Left ventricle myocardium inferior (tissue), 1 donor: Measurements from ENCODE around the gene SMARCC1. TPM values are rescaled to one million over a fixed set of nuclear protein-coding genes. Genes with fewer than 3 reads are reported as not detected.

Experiments used
- DNase-seq: peaks from one replicate; pipeline ENCODE4 v3.0.0-alpha.2; 2020
- H3K27ac ChIP-seq: fragments of 200-600 bp; replicated peaks from 2 replicates; pipeline ENCODE4 v1.8.0; 2021
- H3K27me3 ChIP-seq: fragments of 200-600 bp; 2 replicates; pipeline ENCODE4 v1.8.0; 2021; ENCODE audit warnings: low read depth
- H3K36me3 ChIP-seq: fragments of 200-600 bp; 2 replicates; pipeline ENCODE4 v1.8.0; 2021
- H3K4me1 ChIP-seq: fragments of 200-600 bp; 2 replicates; pipeline ENCODE4 v1.8.0; 2021
- H3K4me3 ChIP-seq: fragments of 200-600 bp; 2 replicates; pipeline ENCODE4 v1.8.0; 2021; ENCODE audit warnings: mild to moderate bottlenecking, moderate library complexity
- H3K9me3 ChIP-seq: fragments of 200-600 bp; replicated peaks from 2 replicates; pipeline ENCODE4 v1.8.0; 2021
- intact Hi-C: fragments of 100-400 bp; cut with micrococcal nuclease; formaldehyde crosslinking; loops from one replicate; pipeline ENCODE4 v1.11.0; 2022
- total RNA-seq: library from RNA; stranded (reverse); fragmentation: NEBNext Ultra II Directional; extraction: Animal tissue kit (Norgen Biotek cat#: 25700); gene quantifications from one replicate; pipeline ENCODE4 v1.2.1, GENCODE V29; 2021
- TF ChIP-seq, protein P1 (sequence below): fragments of 200-600 bp; IDR thresholded peaks from 2 replicates; pipeline ENCODE4 v1.8.0; 2021; ENCODE audit warnings: antibody characterized with exemption, mild to moderate bottlenecking, borderline replicate concordance
- donor health status: DM: no; HTN: yes; CAD: no; lungs with severe emphysema.

Gene SMARCC1
- total RNA-seq, 1 donor from 2014 or later: 22.9 TPM

DNA sequence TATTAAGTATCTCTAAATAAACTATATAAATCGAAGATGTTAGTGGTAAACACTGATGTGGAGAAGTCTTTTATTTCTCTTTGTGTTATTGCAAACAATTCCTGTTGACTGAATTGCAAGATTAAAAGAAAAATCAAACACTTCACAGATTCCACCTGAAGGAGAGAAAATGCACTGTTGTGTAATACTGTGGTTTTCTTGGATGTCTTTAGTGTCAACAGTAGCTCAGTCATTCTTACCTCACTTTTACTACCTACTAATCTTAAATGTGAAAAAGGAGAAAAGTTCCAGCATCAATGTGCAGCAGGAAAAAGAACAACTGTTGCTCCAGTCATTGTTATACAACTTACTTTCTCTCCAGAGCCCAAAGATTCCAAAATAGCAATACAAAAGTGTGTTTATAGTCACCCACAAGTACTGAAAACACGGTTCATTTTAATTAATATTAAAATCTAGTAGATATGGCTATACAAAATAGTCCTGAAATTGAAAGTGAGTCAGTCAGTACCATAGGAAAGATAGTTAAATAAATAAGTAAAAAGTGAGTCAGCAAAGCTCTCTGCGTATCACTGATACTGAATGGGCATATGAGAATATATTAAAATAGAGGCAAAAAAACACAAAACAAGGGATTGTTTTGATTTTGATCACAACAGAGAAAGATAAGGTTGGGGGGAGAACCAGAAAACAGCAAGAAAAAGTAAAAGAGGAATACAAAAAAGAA is 112.5 kb downstream of the SMARCC1 start:
- H3K27ac ChIP-seq: no peak overlapping the region
- no peak overlapping the region for H3K4me3 ChIP-seq
- H3K9me3 ChIP-seq: no peaks in the 10 kb centered on the region
- intact Hi-C loops: no loop called here
- no peak for DNase-seq
- H3K36me3 ChIP-seq: peaks cover 56% of the 10 kb centered on the region
- TF ChIP-seq, protein P1, sequence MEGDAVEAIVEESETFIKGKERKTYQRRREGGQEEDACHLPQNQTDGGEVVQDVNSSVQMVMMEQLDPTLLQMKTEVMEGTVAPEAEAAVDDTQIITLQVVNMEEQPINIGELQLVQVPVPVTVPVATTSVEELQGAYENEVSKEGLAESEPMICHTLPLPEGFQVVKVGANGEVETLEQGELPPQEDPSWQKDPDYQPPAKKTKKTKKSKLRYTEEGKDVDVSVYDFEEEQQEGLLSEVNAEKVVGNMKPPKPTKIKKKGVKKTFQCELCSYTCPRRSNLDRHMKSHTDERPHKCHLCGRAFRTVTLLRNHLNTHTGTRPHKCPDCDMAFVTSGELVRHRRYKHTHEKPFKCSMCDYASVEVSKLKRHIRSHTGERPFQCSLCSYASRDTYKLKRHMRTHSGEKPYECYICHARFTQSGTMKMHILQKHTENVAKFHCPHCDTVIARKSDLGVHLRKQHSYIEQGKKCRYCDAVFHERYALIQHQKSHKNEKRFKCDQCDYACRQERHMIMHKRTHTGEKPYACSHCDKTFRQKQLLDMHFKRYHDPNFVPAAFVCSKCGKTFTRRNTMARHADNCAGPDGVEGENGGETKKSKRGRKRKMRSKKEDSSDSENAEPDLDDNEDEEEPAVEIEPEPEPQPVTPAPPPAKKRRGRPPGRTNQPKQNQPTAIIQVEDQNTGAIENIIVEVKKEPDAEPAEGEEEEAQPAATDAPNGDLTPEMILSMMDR: no peak
- H3K27me3 ChIP-seq: no peaks in the 10 kb centered on the region
- H3K4me1 ChIP-seq: no peaks in the 10 kb centered on the region

DNA sequence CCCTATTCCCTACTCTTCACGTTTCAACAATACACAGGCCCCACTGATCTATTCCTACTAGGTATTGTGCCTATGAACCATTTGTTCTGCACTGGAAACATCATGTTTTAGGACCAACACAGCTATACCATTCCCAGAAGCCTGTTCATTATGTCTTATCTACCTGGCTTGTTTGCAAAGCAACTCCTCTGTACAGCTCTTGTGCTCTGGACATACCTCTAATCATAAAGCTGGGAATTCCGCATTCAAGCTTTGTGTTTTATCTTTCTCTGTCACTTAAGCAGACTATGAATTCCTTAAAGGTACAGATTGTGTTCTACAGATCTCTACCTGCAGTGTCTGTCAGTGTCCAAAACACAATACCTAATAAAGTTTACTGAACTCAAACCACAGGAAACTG is 115.6 kb downstream of the SMARCC1 start:
- intact Hi-C loops: no loop called here
- no peak overlapping the region for H3K27ac ChIP-seq
- DNase-seq: no peak
- H3K9me3 ChIP-seq: no peaks in the 10 kb centered on the region
- TF ChIP-seq, protein P1: no peak
- peaks cover 47% of the 10 kb centered on the region for H3K36me3 ChIP-seq
- no peaks in the 10 kb centered on the region for H3K27me3 ChIP-seq
- H3K4me3 ChIP-seq: no peak overlapping the region
- H3K4me1 ChIP-seq: no peaks in the 10 kb centered on the region

DNA sequence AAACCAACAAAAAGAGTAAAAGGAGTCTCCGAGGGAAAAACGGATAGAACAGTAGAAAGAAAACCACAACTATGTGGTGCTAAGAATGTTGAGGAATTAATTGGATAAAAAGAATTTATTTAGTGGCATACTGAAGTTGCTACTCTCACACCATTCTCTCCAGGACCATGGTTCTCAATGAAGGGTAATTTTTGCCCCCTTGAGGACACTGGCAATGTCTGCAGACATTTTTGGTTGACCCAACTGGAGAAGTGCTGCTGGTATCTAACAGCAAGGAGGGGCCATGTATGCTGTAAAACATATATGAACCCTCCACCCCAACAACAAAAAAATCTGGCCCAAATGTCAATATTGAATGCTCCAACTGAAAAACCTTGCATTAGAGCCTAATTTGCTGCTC is 117.2 kb downstream of the SMARCC1 start:
- no peak for DNase-seq
- Histone ChIP-seq H3K4me1 (no peaks in the 10 kb centered on the region), H3K4me3 (no peak overlapping the region), H3K9me3 (no peaks in the 10 kb centered on the region), H3K27me3 (no peaks in the 10 kb centered on the region), H3K27ac (no peak overlapping the region), H3K36me3 (peaks cover 39% of the 10 kb centered on the region)
- TF ChIP-seq, protein P1: peak; percentile 17
- intact Hi-C loops: no loop called here

DNA sequence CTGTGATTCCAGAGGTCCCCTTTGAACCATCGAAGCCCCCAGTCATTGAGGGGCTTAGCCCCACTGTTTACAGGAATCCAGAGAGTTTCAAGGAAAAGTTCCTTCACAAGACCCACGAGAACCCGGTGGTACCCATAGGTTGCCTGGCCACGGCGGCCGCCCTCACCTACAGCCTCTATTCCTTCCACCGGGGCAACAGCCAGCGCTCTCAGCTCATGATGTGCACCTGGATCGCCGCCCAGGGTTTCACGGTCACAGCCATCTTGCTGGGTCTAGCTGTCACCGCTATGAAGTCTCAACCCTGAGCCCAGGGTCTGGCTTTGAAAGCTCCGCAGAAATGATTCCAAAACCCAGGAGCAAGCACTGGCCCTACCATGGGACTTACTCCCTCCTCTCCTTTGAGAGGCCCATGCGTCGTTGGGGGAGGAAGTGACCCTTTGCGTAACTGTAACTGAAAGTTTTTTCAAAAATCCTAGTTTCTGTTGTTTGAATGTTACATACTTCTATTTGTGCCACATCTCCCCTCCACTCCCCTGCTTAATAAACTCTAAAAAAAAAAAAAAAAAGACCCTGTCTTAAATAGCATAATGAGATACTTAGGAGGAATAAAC is 118.0 kb downstream of the SMARCC1 start:
- H3K4me3 ChIP-seq: no peak overlapping the region
- no peaks in the 10 kb centered on the region for H3K27me3 ChIP-seq
- DNase-seq: no peak
- H3K9me3 ChIP-seq: peaks cover 1% of the 10 kb centered on the region
- H3K36me3 ChIP-seq: peaks cover 38% of the 10 kb centered on the region
- TF ChIP-seq, protein P1: no peak
- H3K27ac ChIP-seq: no peak overlapping the region
- H3K4me1 ChIP-seq: no peaks in the 10 kb centered on the region
- intact Hi-C loops: no loop called here

DNA sequence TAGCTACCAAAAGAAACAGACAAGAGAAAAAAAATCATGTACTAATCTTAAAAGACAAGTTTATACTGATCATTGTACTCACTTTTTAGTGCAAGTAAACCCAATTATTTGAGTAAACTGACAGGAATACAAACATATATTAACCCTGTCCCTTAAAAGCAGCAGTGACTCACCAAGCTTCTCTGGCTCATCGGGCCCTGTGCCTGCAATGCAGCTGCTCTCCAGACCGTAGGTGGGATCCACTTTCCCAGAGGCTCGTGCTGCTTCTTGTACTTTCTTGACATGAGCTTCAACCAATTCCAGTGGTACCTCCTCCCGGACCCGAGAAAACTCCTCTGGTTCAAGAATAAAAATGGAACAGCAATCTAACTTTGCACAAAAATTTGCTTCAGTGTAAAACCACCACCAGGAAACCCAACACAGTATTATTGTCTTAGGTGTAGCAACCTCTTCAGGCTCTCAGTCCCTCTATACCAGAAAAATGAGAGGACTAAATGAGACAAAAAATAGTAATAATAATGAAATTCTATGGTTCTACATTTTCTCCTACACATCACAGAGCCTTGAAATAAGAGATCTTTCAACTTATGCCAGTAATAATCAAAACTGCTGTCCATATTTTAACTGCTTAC is 120.5 kb downstream of the SMARCC1 start:
- no peak overlapping the region for H3K27ac ChIP-seq
- peaks cover 9% of the 10 kb centered on the region for H3K9me3 ChIP-seq
- intact Hi-C loops: no loop called here
- H3K4me1 ChIP-seq: no peaks in the 10 kb centered on the region
- peaks cover 43% of the 10 kb centered on the region for H3K36me3 ChIP-seq
- TF ChIP-seq, protein P1: no peak
- DNase-seq: no peak
- no peak overlapping the region for H3K4me3 ChIP-seq
- no peaks in the 10 kb centered on the region for H3K27me3 ChIP-seq
